HepG2 (cell line): Measurements from ENCODE around the gene TMEM132D. TPM values are rescaled to one million over a fixed set of nuclear protein-coding genes. Genes with fewer than 3 reads are reported as not detected.

Experiments used
- ATAC-seq: fragments of 200-7000 bp; cut with Tn5 transposase; 3 replicates; pipeline ENCODE4 v1.9.1; 2020; ENCODE audit warnings: mild to moderate bottlenecking, moderate library complexity
- BruUV-seq: library from RNA; stranded (reverse); fragments of 400-500 nt; replicated peaks from 2 replicates; lab custom pipeline; 2021; lab: Mats Ljungman, UMichigan
- CTCF ChIA-PET: fragments of 300-600 bp; formaldehyde crosslinking; extraction: SDS; loops from one replicate; lab custom pipeline; 2021; ENCODE audit warnings: low total read pairs, inconsistent platforms, low intra/inter-chr PET ratio; lab: Yijun Ruan, JAX
- POLR2A ChIA-PET: fragments of 350-600 bp; sonication (Branson Sonifier 250); formaldehyde crosslinking; loops from one replicate; lab custom pipeline; 2020; ENCODE audit warnings: antibody characterized with exemption, inconsistent platforms; lab: Yijun Ruan, JAX
- DNase-seq: peaks from one replicate; pipeline ENCODE4 v3.0.0-alpha.2; 2015; ENCODE audit warnings: low spot score
- FAIRE-seq: peaks from 3 replicates; lab custom pipeline; 2011; peaks lifted over from hg19 to GRCh38; lab: Jason Lieb, UNC
- H2AFZ ChIP-seq: one replicate; pipeline ENCODE4 v1.6.1; 2011; ENCODE audit warnings: low read length, inconsistent platforms
- H3K27ac ChIP-seq: fragments of 300-600 bp; 3 replicates; pipeline ENCODE4 v1.8.0; 2011; ENCODE audit warnings: mixed run types, mild to moderate bottlenecking, mixed read lengths, low read length, inconsistent platforms; ENCODE audit not compliant: insufficient read depth; ENCODE audit errors: extremely low read length
- H3K27me3 ChIP-seq, 2 experiments: fragments of 200-600 bp in 1 of 2; 2 replicates in 1 of 2; 3 replicates in 1 of 2; pipeline versions ENCODE4 v1.6.0 to v1.8.0; 2011; ENCODE audit warnings: low read length in 2 of 2, mild to moderate bottlenecking in 2 of 2, moderate library complexity in 2 of 2, inconsistent platforms in 1 of 2; ENCODE audit not compliant: insufficient read depth in 2 of 2, control insufficient read depth in 1 of 2
- H3K36me3 ChIP-seq, 2 experiments: fragments of 200-600 bp in 1 of 2; replicated peaks in 1 of 2; 2 replicates in 1 of 2; 3 replicates in 1 of 2; pipeline versions ENCODE4 v1.5.1 to v1.8.0; 2011; ENCODE audit warnings: low read length in 2 of 2, inconsistent platforms in 1 of 2; ENCODE audit not compliant: insufficient read depth in 2 of 2, control insufficient read depth in 1 of 2
- H3K4me1 ChIP-seq: 2 replicates; pipeline ENCODE4 v1.5.1; 2012; ENCODE audit warnings: low read length, inconsistent platforms; ENCODE audit not compliant: insufficient read depth
- H3K4me2 ChIP-seq: 2 replicates; pipeline ENCODE4 v1.6.0; 2011; ENCODE audit warnings: low read depth, low read length, inconsistent platforms
- H3K4me3 ChIP-seq, 3 experiments: fragments of 200-600 bp in 1 of 3; sonication (generic), shearing (Covaris generic) in 1 of 3; replicated peaks in 1 of 3; 2 replicates each; pipeline ENCODE4 v1.5.1; 2011 to 2016; ENCODE audit warnings: low read length in 3 of 3, inconsistent platforms in 2 of 3, low read depth in 2 of 3, mild to moderate bottlenecking in 2 of 3, control low read depth in 1 of 3, mixed read lengths in 1 of 3; ENCODE audit not compliant: insufficient read depth in 1 of 3
- H3K79me2 ChIP-seq: one replicate; pipeline ENCODE4 v1.6.1; 2011; ENCODE audit warnings: low read length, inconsistent platforms; ENCODE audit not compliant: insufficient read depth
- H3K9ac ChIP-seq: 2 replicates; pipeline ENCODE4 v1.6.0; 2011; ENCODE audit warnings: mild to moderate bottlenecking, low read depth, low read length, inconsistent platforms; ENCODE audit not compliant: insufficient read depth
- H3K9me3 ChIP-seq: 2 replicates; pipeline ENCODE4 v1.5.1; 2012; ENCODE audit warnings: mild to moderate bottlenecking, low read length
- H4K20me1 ChIP-seq: 2 replicates; pipeline ENCODE4 v1.6.0; 2011; ENCODE audit warnings: inconsistent platforms, mild to moderate bottlenecking, low read length, moderate library complexity; ENCODE audit not compliant: insufficient read depth
- KAT2B ChIP-seq: fragments of 150-350 bp; IDR thresholded peaks from 2 replicates; pipeline ENCODE4 v1.6.1; 2014; ENCODE audit warnings: low read depth, low read length, borderline replicate concordance
- KDM6A ChIP-seq: IDR thresholded peaks from 2 replicates; pipeline ENCODE4 v1.6.1; 2016; ENCODE audit warnings: low read depth
- THAP11 ChIP-seq: IDR thresholded peaks from 2 replicates; pipeline ENCODE4 v1.6.1; 2016; ENCODE audit warnings: missing biosample characterization, missing genetic modification reagents
- TSC22D2 ChIP-seq: sonication (generic); formaldehyde crosslinking; IDR thresholded peaks from 2 replicates; pipeline ENCODE4 v1.5.1; 2020; ENCODE audit warnings: missing genetic modification reagents, mild to moderate bottlenecking, borderline replicate concordance
- ZNF607 ChIP-seq: sonication (generic); formaldehyde crosslinking; IDR thresholded peaks from 2 replicates; pipeline ENCODE4 v1.5.1; 2020; ENCODE audit warnings: missing genetic modification reagents, mild to moderate bottlenecking, borderline replicate concordance
- WGBS: methylation state at CpG from one replicate; pipeline ENCODE4 v1.1.6; 2017; ENCODE audit warnings: low lambda C conversion rate; 5-methylcytosine and 5-hydroxymethylcytosine counted together
- in situ Hi-C: cut with HindIII; loops from 2 replicates; pipeline ENCODE4 v1.10.0; 2017; ENCODE audit warnings: low pct_unique_long_range_greater_than_20kb; ENCODE audit not compliant: extremely low pct_ligation_motif_present
- intact Hi-C: fragments of 100-400 bp; cut with micrococcal nuclease; formaldehyde crosslinking; loops from one replicate; pipeline ENCODE4 v1.10.0; 2022; ENCODE audit not compliant: unreplicated experiment
- polyA plus RNA-seq, 8 experiments: library from polyadenylated mRNA; depleted of rRNA in 3 of 8; stranded (reverse) in 7 of 8; unstranded in 1 of 8; fragments of >200 nt; fragmentation: Illumina TruSeq in 4 of 8; extraction: Trizol in 4 of 8; gene quantifications; 2 replicates each; pipeline versions ENCODE4 v1.2.1 to v1.2.3, GENCODE V29; 2011 to 2016; ENCODE audit warnings: low read depth in 4 of 8, missing spikeins in 1 of 8, mixed read lengths in 1 of 8; ENCODE audit not compliant: insufficient read depth in 1 of 8
- total RNA-seq, 5 experiments: library from RNA; depleted of rRNA; stranded (reverse); fragments of >200 nt; fragmentation: Illumina TruSeq; extraction: Trizol; gene quantifications; 2 replicates each; pipeline ENCODE4 v1.2.3, GENCODE V29; 2016; ENCODE audit warnings: low read depth in 1 of 5
- TF ChIP-seq, protein P1 (sequence below): sonication (generic); formaldehyde crosslinking; IDR thresholded peaks from 2 replicates; pipeline ENCODE4 v1.4.0; 2020; ENCODE audit warnings: missing genetic modification reagents
- TF ChIP-seq, protein P2 (sequence below): IDR thresholded peaks from 2 replicates; pipeline ENCODE4 v1.6.1; 2018; ENCODE audit warnings: missing genetic modification reagents
- TF ChIP-seq, protein P3 (sequence below): sonication (generic); formaldehyde crosslinking; IDR thresholded peaks from 2 replicates; pipeline ENCODE4 v1.4.0; 2020; ENCODE audit warnings: low read depth, mild to moderate bottlenecking, missing genetic modification reagents

Gene TMEM132D
- total and polyA plus RNA-seq, 2 of the 13 experiments (the other 11 are each of a cell fraction or from before 2014, with no cell fraction given): not detected

DNA sequence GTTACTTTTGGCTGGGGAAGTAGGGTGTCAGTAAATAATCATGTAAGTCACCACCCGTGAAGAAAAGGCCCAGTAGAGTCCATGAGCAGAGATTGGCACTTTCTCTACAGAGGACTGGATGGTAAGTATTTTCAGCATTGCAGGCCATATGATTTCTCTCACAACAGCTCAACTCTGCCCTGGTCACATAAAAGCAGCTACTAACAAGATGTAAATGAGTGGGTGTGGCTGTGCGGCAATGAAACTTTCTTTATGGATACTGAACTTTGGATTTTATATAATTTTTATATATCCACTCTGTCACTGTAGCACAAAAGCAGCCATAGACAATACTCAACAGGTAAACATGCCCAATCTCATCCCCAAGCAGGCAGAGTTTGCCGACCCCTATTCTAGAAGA is 706.9 kb downstream of the TMEM132D start:
- H3K4me3 ChIP-seq: no peak overlapping the region
- no peaks in the 10 kb centered on the region for H3K36me3 ChIP-seq
- H2AFZ ChIP-seq: no peak overlapping the region
- BruUV-seq: no TSS peak
- intact Hi-C loops: no loop called here
- no peaks in the 10 kb centered on the region for H3K79me2 ChIP-seq
- TF ChIP-seq, protein P1, sequence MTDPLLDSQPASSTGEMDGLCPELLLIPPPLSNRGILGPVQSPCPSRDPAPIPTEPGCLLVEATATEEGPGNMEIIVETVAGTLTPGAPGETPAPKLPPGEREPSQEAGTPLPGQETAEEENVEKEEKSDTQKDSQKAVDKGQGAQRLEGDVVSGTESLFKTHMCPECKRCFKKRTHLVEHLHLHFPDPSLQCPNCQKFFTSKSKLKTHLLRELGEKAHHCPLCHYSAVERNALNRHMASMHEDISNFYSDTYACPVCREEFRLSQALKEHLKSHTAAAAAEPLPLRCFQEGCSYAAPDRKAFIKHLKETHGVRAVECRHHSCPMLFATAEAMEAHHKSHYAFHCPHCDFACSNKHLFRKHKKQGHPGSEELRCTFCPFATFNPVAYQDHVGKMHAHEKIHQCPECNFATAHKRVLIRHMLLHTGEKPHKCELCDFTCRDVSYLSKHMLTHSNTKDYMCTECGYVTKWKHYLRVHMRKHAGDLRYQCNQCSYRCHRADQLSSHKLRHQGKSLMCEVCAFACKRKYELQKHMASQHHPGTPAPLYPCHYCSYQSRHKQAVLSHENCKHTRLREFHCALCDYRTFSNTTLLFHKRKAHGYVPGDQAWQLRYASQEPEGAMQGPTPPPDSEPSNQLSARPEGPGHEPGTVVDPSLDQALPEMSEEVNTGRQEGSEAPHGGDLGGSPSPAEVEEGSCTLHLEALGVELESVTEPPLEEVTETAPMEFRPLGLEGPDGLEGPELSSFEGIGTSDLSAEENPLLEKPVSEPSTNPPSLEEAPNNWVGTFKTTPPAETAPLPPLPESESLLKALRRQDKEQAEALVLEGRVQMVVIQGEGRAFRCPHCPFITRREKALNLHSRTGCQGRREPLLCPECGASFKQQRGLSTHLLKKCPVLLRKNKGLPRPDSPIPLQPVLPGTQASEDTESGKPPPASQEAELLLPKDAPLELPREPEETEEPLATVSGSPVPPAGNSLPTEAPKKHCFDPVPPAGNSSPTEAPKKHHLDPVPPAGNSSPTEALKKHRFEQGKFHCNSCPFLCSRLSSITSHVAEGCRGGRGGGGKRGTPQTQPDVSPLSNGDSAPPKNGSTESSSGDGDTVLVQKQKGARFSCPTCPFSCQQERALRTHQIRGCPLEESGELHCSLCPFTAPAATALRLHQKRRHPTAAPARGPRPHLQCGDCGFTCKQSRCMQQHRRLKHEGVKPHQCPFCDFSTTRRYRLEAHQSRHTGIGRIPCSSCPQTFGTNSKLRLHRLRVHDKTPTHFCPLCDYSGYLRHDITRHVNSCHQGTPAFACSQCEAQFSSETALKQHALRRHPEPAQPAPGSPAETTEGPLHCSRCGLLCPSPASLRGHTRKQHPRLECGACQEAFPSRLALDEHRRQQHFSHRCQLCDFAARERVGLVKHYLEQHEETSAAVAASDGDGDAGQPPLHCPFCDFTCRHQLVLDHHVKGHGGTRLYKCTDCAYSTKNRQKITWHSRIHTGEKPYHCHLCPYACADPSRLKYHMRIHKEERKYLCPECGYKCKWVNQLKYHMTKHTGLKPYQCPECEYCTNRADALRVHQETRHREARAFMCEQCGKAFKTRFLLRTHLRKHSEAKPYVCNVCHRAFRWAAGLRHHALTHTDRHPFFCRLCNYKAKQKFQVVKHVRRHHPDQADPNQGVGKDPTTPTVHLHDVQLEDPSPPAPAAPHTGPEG: no peak
- TF ChIP-seq KAT2B (no peak), TSC22D2 (CRISPR knock-in tag) (no peak), ZNF607 (no peak), THAP11 (no peak), KDM6A (CRISPR knock-in tag) (no peak)
- TF ChIP-seq, protein P2, sequence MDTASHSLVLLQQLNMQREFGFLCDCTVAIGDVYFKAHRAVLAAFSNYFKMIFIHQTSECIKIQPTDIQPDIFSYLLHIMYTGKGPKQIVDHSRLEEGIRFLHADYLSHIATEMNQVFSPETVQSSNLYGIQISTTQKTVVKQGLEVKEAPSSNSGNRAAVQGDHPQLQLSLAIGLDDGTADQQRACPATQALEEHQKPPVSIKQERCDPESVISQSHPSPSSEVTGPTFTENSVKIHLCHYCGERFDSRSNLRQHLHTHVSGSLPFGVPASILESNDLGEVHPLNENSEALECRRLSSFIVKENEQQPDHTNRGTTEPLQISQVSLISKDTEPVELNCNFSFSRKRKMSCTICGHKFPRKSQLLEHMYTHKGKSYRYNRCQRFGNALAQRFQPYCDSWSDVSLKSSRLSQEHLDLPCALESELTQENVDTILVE (CRISPR knock-in tag): no peak
- TF ChIP-seq, protein P3, sequence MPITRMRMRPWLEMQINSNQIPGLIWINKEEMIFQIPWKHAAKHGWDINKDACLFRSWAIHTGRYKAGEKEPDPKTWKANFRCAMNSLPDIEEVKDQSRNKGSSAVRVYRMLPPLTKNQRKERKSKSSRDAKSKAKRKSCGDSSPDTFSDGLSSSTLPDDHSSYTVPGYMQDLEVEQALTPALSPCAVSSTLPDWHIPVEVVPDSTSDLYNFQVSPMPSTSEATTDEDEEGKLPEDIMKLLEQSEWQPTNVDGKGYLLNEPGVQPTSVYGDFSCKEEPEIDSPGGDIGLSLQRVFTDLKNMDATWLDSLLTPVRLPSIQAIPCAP: no peak
- TF ChIP-seq, all 625 proteins: peak for 0
- no peak overlapping the region for H3K27ac ChIP-seq
- ChIA-PET POLR2A (no interaction called here), CTCF (no interaction called here)
- in situ Hi-C loops: loop anchor here (25.0 kb wide), 1 partner anchor 715 kb away; the partner anchor contains the start of gene TMEM132D
- no peak for DNase-seq
- no peak for ATAC-seq
- no peaks in the 10 kb centered on the region for H3K27me3 ChIP-seq
- H3K9me3 ChIP-seq: peaks cover 9% of the 10 kb centered on the region; the same call in 1 of the 2 replicates
- 21% methylated on average over 3 of the region's 3 CpGs for WGBS
- no peak for FAIRE-seq
- no peaks in the 10 kb centered on the region for H3K4me1 ChIP-seq
- no peak overlapping the region for H3K4me2 ChIP-seq
- H4K20me1 ChIP-seq: no peaks in the 10 kb centered on the region
- H3K9ac ChIP-seq: no peak overlapping the region
